NT2/D1 (cell line): ENCODE results near the gene FOXP1.

Source experiments
- DNase-seq: peaks from one replicate; pipeline ENCODE4 v3.0.0-alpha.2; 2011; ENCODE audit warnings: low read depth, low spot score
- H3K27me3 ChIP-seq: 2 replicates; pipeline ENCODE4 v1.6.0; 2011; ENCODE audit warnings: mild to moderate bottlenecking; ENCODE audit not compliant: insufficient read length, insufficient read depth
- H3K36me3 ChIP-seq: 2 replicates; pipeline ENCODE4 v1.6.1; 2011; ENCODE audit warnings: mild to moderate bottlenecking, low read length, mixed read lengths; ENCODE audit not compliant: insufficient read depth, insufficient read length
- H3K4me1 ChIP-seq: 2 replicates; pipeline ENCODE4 v1.5.1; 2011; ENCODE audit not compliant: insufficient read depth, insufficient read length
- H3K4me3 ChIP-seq: 2 replicates; pipeline ENCODE4 v1.5.1; 2011; ENCODE audit warnings: low read depth; ENCODE audit not compliant: insufficient read length
- H3K9ac ChIP-seq: 2 replicates; pipeline ENCODE4 v1.6.0; 2011; ENCODE audit warnings: low read depth; ENCODE audit not compliant: insufficient read length
- H3K9me3 ChIP-seq: 2 replicates; pipeline ENCODE4 v1.5.1; 2011; ENCODE audit warnings: mild to moderate bottlenecking, low read length; ENCODE audit not compliant: insufficient read depth
- SUZ12 ChIP-seq: IDR thresholded peaks from 2 replicates; pipeline ENCODE4 v1.6.1; 2011; ENCODE audit not compliant: insufficient read length, insufficient read depth; ENCODE audit errors: extremely low read depth
- YY1 ChIP-seq: IDR thresholded peaks from 2 replicates; pipeline ENCODE4 v1.6.1; 2011; ENCODE audit not compliant: insufficient read length, insufficient read depth
- ZNF274 ChIP-seq: IDR thresholded peaks from 2 replicates; pipeline ENCODE4 v1.6.1; 2011; ENCODE audit warnings: mild to moderate bottlenecking, low read depth, low read length

FOXP1 gene

DNA sequence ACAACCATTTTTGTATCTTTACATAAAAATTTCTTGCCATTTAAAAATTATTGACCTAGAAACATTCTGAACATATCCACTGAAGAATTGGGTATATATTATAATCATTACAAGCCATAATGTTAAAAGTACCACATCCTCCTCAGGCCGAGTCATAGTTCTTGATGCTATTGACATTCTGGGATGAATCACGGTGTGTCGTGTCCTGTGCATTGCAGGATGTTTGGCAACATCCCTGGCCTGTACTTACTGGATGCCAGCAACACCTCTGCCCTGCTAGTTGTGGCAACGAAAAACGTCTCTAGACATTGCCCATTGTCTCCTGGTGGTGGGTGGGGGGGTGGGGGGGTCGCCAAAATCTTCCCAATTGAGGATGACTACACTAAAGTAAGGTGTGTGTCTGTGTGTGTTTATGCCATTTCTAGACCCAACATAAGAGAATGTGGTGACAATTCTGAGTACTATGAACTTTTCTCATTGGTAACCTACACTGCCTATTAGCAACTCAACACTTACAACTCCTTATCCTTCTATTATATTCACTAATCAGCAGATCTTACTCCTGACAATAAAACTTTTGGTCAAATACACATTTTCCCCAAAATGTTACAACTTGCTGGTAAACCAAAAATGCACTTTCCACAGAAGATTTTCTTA, 471.6 kb downstream of the FOXP1 start:
- no peak for DNase-seq
- peaks cover 17% of the 10 kb centered on the region for H3K36me3 ChIP-seq
- no peak for TF ChIP-seq SUZ12

DNA sequence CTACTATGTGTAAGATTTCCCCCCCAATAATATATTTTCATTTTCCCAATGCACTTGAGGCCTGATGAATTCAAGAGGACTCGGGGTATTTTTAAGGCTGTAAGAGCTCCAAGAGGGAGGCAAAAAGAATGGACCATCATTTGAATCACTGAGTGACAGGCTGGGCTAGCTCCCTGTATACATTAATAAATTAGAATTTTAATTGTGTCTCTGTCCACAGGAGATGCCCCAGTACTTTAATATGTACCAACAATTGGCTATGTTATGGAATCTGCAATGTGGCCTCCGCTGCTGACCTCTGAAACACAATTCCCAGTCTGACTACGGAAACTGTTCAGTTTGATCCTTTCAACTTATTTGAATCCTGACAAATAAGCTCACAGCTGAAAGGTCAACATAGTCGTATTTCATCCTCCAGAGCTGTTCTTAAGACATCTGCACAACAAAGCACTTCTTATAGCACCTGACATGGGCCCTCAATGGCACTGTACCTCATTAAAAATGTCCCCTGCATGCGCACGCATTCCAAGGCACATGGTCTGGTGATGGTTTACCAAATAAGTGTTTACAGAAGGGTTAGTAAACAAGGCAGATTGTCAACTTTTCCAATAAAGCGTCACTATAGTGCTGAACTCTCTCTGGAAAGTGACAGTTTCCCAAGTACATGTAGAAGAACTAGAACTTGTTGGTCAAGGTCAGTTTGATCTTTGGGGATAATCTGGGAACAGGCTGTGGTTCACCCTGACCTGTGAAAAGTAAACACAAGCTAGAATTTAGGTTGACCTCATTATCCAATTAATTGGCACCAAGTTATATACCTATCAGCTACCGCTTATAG, 472.9 kb downstream of the FOXP1 start:
- no peak for DNase-seq
- Histone ChIP-seq H3K4me3 (no peak overlapping the region), H3K27me3 (no peaks in the 10 kb centered on the region)

More for the DNA sequence above, 471.6 kb downstream of the FOXP1 start:
- no peak overlapping the region for H3K9ac ChIP-seq
- H3K9me3 ChIP-seq: no peaks in the 10 kb centered on the region
- no peaks in the 10 kb centered on the region for H3K27me3 ChIP-seq
- H3K4me3 ChIP-seq: no peak overlapping the region
- H3K4me1 ChIP-seq: no peaks in the 10 kb centered on the region

GRCh38 chr3:71109977-71110285, 473.6 kb downstream of the FOXP1 start:
- TF ChIP-seq ZNF274 (no peak), YY1 (no peak), SUZ12 (no peak)
- Histone ChIP-seq H3K27me3 (no peaks in the 10 kb centered on the region), H3K9ac (no peak overlapping the region), H3K36me3 (peaks cover 20% of the 10 kb centered on the region), H3K4me3 (no peak overlapping the region), H3K4me1 (no peaks in the 10 kb centered on the region), H3K9me3 (no peaks in the 10 kb centered on the region)
- no peak for DNase-seq

More for the DNA sequence above, 472.9 kb downstream of the FOXP1 start:
- Histone ChIP-seq H3K36me3 (peaks cover 20% of the 10 kb centered on the region), H3K9ac (no peak overlapping the region), H3K4me1 (no peaks in the 10 kb centered on the region), H3K9me3 (no peaks in the 10 kb centered on the region)
- no peak for TF ChIP-seq YY1
- no peak for TF ChIP-seq SUZ12
- TF ChIP-seq ZNF274: no peak

GRCh38 chr3:71109241-71109976, 474.1 kb downstream of the FOXP1 start:
- Histone ChIP-seq H3K4me1 (no peaks in the 10 kb centered on the region), H3K9ac (no peak overlapping the region), H3K4me3 (no peak overlapping the region), H3K36me3 (peaks cover 20% of the 10 kb centered on the region), H3K27me3 (no peaks in the 10 kb centered on the region), H3K9me3 (no peaks in the 10 kb centered on the region)
- DNase-seq: no peak
- TF ChIP-seq YY1 (no peak), ZNF274 (no peak), SUZ12 (no peak)

DNA sequence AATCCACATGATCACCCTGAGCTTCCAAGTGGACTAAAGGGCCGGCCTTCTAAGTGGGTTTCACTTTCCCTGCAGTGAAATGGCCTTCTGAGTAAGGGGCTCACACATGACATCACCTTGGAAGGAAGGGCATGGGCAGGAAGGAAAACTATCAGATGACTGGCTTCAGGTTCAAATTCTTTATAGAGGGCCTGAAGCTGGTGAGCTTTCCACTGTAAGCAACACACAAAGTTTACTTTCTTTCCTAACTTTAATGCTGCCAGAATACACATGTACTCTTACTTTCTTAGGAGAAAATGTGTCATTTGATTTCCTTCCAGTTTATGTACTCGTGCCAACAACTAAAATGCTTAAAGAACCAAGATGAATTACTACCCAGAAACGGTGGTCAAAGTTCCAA, 475.6 kb downstream of the FOXP1 start:
- Histone ChIP-seq H3K4me1 (no peaks in the 10 kb centered on the region), H3K27me3 (no peaks in the 10 kb centered on the region), H3K4me3 (no peak overlapping the region), H3K36me3 (peaks cover 23% of the 10 kb centered on the region), H3K9ac (no peak overlapping the region), H3K9me3 (no peaks in the 10 kb centered on the region)
- TF ChIP-seq YY1 (no peak), SUZ12 (no peak), ZNF274 (no peak)
- DNase-seq: no peak

GRCh38 chr3:71104976-71105375, 478.6 kb downstream of the FOXP1 start:
- no peak for DNase-seq
- Histone ChIP-seq H3K4me1 (no peaks in the 10 kb centered on the region), H3K9me3 (no peaks in the 10 kb centered on the region), H3K27me3 (no peaks in the 10 kb centered on the region), H3K36me3 (peaks cover 6% of the 10 kb centered on the region), H3K4me3 (no peak overlapping the region), H3K9ac (no peak overlapping the region)
- TF ChIP-seq ZNF274 (no peak), YY1 (no peak), SUZ12 (no peak)

DNA sequence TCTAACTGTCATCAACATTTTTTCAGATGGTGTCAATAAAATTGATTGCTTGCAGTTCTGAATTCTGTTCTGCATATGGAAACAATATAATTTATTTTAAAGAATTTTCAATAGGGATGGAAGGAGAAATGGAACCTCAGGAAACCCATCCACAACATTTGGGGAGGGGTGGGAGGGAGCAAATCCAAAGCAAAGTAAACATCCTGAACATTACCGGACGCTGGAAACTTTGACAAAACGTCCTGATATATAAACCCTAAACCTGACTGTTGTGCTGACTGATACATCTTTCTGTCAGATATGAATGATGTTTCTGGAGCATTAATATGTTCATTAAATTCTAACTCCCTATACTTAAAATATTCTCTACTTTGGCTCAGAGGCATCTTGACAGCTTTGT, 479.0 kb downstream of the FOXP1 start:
- no peaks in the 10 kb centered on the region for H3K9me3 ChIP-seq
- no peak overlapping the region for H3K4me3 ChIP-seq
- H3K36me3 ChIP-seq: peaks cover 6% of the 10 kb centered on the region
- no peak for DNase-seq
- TF ChIP-seq SUZ12 (no peak), YY1 (no peak), ZNF274 (no peak)
- H3K27me3 ChIP-seq: no peaks in the 10 kb centered on the region
- no peaks in the 10 kb centered on the region for H3K4me1 ChIP-seq
- H3K9ac ChIP-seq: no peak overlapping the region
